ENCODE measurements around the gene SLC26A6.

The SLC26A6 gene

GRCh38 chr3:48631516-48632448 is 3.5 kb downstream of the SLC26A6 start:
- DNase-seq (ENCODE audit: low read depth) = no peak

GRCh38 chr3:48630833-48631232 is 4.4 kb downstream of the SLC26A6 start:
- no peak for DNase-seq (ENCODE audit: low read depth)

GRCh38 chr3:48630407-48630806 is 4.9 kb downstream of the SLC26A6 start:
- no peak for DNase-seq (ENCODE audit: low read depth)

GRCh38 chr3:48629894-48630293 is 5.4 kb downstream of the SLC26A6 start:
- DNase-seq (ENCODE audit: low read depth) = no peak

GRCh38 chr3:48628277-48629017 is 6.8 kb downstream of the SLC26A6 start:
- DNase-seq (ENCODE audit: low read depth) = no peak

- no peak for DNase-seq (ENCODE audit: low read depth)
Measured at GRCh38 chr3:48625600-48625999, 9.7 kb downstream of the SLC26A6 start.

- DNase-seq (ENCODE audit: low read depth) = no peak
Measured at GRCh38 chr3:48624767-48625166, 10.5 kb downstream of the SLC26A6 start.

- DNase-seq (ENCODE audit: low read depth) = no peak
Measured at GRCh38 chr3:48623851-48624547, 11.3 kb downstream of the SLC26A6 start.

GRCh38 chr3:48621461-48621869 is 13.8 kb downstream of the SLC26A6 start, which contains the start of gene TMEM89:
TSS of gene TMEM89 (minus strand) at chr3:48621769. CDS start at chr3:48621756, 13 bp downstream.
- DNase-seq (ENCODE audit: low read depth) = no peak

- no peak for DNase-seq (ENCODE audit: low read depth)
Measured at GRCh38 chr3:48619541-48620524, 15.4 kb downstream of the SLC26A6 start.

GRCh38 chr3:48617559-48617958 is 17.7 kb downstream of the SLC26A6 start:
- DNase-seq (ENCODE audit: low read depth) = no peak

- peak; percentile 68 for DNase-seq (ENCODE audit: low read depth)
Measured at GRCh38 chr3:48614044-48614443, 21.2 kb downstream of the SLC26A6 start.

GRCh38 chr3:48612309-48612708 is 23.0 kb downstream of the SLC26A6 start:
- no peak for DNase-seq (ENCODE audit: low read depth)

- DNase-seq (ENCODE audit: low read depth) = peak; percentile 56
Measured at GRCh38 chr3:48609088-48610005, 25.9 kb downstream of the SLC26A6 start, which contains the start of gene UQCRC1. TSS of gene UQCRC1 (minus strand) at chr3:48609646. CDS start at chr3:48609620, 26 bp downstream.

- DNase-seq (ENCODE audit: low read depth) = no peak
Measured at GRCh38 chr3:48607519-48607918, 27.7 kb downstream of the SLC26A6 start.

GRCh38 chr3:48601622-48601994 is 33.7 kb downstream of the SLC26A6 start:
- no peak for DNase-seq (ENCODE audit: low read depth)

- DNase-seq (ENCODE audit: low read depth) = no peak
Measured at GRCh38 chr3:48600711-48601621, 34.3 kb downstream of the SLC26A6 start.

- no peak for DNase-seq (ENCODE audit: low read depth)
Measured at GRCh38 chr3:48599509-48600285, 35.6 kb downstream of the SLC26A6 start.
